Measurements from ENCODE around the gene FGFRL1. TPM values are rescaled to one million over a fixed set of nuclear protein-coding genes. Genes with fewer than 3 reads are reported as not detected.

Gene FGFRL1
- total RNA-seq, 4 donors from 2014 or later, result 11.7 to 15.9 (median 14.2) TPM

- no peaks in the 10 kb centered on the region for H3K36me3 ChIP-seq
- intact Hi-C loops (cut with DNase I; ENCODE audit: low total_unique reads), result no loop called here
- H3K27ac ChIP-seq, result no peak overlapping the region
- peaks cover 0 to 45% (median 28%) of the 10 kb centered on the region in 4 donors for H3K4me1 ChIP-seq
- peaks cover 33% of the 10 kb centered on the region for H3K27me3 ChIP-seq
- in situ Hi-C loops (cut with MboI; ENCODE audit: low pct_ligation_motif_present in 1 of 4, low pct_unique_long_range_greater_than_20kb in 1 of 4, low sequenced_read_pairs in 3 of 4), result no loop called here
- no peaks in the 10 kb centered on the region for H3K9me3 ChIP-seq
- TF ChIP-seq POLR2A (IDR thresholded peaks at IDR 0.05), result no peak
- no peak for TF ChIP-seq CTCF (IDR thresholded peaks at IDR 0.05)
- TF ChIP-seq EP300 (IDR thresholded peaks at IDR 0.05; ENCODE audit: low read depth), result no peak
- no peak for TF ChIP-seq POLR2AphosphoS5 (IDR thresholded peaks at IDR 0.05)
- no peak overlapping the region for H3K4me3 ChIP-seq
- DNase-seq, result no peak
- 43% methylated on average over 26 of the region's 36 CpGs; no CpG with 5 or more reads in 1 of the 2 donors for WGBS, 2 donors (ENCODE audit: low coverage in 1 of 2)
Measured at GRCh38 chr4:1041147-1041935, 29.9 kb downstream of the FGFRL1 start.

GRCh38 chr4:1041936-1042330 is 30.5 kb downstream of the FGFRL1 start:
- Histone ChIP-seq H3K36me3 (no peaks in the 10 kb centered on the region), H3K27ac (no peak overlapping the region), H3K4me3 (no peak overlapping the region), H3K9me3 (no peaks in the 10 kb centered on the region), H3K27me3 (peaks cover 33% of the 10 kb centered on the region), H3K4me1 (peaks cover 1 to 48% (median 30%) of the 10 kb centered on the region in 4 donors)
- in situ Hi-C loops (cut with MboI; ENCODE audit: low pct_ligation_motif_present in 1 of 4, low pct_unique_long_range_greater_than_20kb in 1 of 4, low sequenced_read_pairs in 3 of 4) (no loop called here), intact Hi-C loops (cut with DNase I; ENCODE audit: low total_unique reads) (no loop called here)
- no peak for DNase-seq
- no peak for TF ChIP-seq CTCF (IDR thresholded peaks at IDR 0.05)
- no peak for TF ChIP-seq POLR2A (IDR thresholded peaks at IDR 0.05)
- TF ChIP-seq POLR2AphosphoS5 (IDR thresholded peaks at IDR 0.05), result no peak
- no peak for TF ChIP-seq EP300 (IDR thresholded peaks at IDR 0.05; ENCODE audit: low read depth)
- 41% methylated on average over 8 of the region's 8 CpGs; no CpG with 5 or more reads in 1 of the 2 donors for WGBS, 2 donors (ENCODE audit: low coverage in 1 of 2)

- H3K27me3 ChIP-seq, result peaks cover 33% of the 10 kb centered on the region
- peaks cover 3 to 53% (median 36%) of the 10 kb centered on the region in 4 donors for H3K4me1 ChIP-seq
- in situ Hi-C loops (cut with MboI; ENCODE audit: low pct_ligation_motif_present in 1 of 4, low pct_unique_long_range_greater_than_20kb in 1 of 4, low sequenced_read_pairs in 3 of 4), result no loop called here
Measured at GRCh38 chr4:1042352-1043055, 31.1 kb downstream of the FGFRL1 start.

GRCh38 chr4:1043162-1043561 is 31.7 kb downstream of the FGFRL1 start:
- Histone ChIP-seq H3K4me1 (peaks cover 3 to 59% (median 40%) of the 10 kb centered on the region in 4 donors), H3K27ac (no peak overlapping the region), H3K9me3 (no peaks in the 10 kb centered on the region), H3K27me3 (peaks cover 33% of the 10 kb centered on the region), H3K36me3 (no peaks in the 10 kb centered on the region), H3K4me3 (no peak overlapping the region)
- in situ Hi-C loops (cut with MboI; ENCODE audit: low pct_ligation_motif_present in 1 of 4, low pct_unique_long_range_greater_than_20kb in 1 of 4, low sequenced_read_pairs in 3 of 4), result no loop called here
- intact Hi-C loops (cut with DNase I; ENCODE audit: low total_unique reads), result no loop called here
- TF ChIP-seq POLR2A (IDR thresholded peaks at IDR 0.05) (no peak), CTCF (IDR thresholded peaks at IDR 0.05) (no peak), EP300 (IDR thresholded peaks at IDR 0.05; ENCODE audit: low read depth) (no peak), POLR2AphosphoS5 (IDR thresholded peaks at IDR 0.05) (no peak)
- no peak for DNase-seq
- 58 to 69% methylated on average over 5 to 7 of the region's 7 CpGs for WGBS, 2 donors (ENCODE audit: low coverage in 1 of 2)

More at GRCh38 chr4:1042352-1043055, 31.1 kb downstream of the FGFRL1 start:
- TF ChIP-seq POLR2AphosphoS5 (IDR thresholded peaks at IDR 0.05), result no peak
- DNase-seq, result no peak
- WGBS, 2 donors (ENCODE audit: low coverage in 1 of 2), result 63 to 75% methylated on average over 4 to 17 of the region's 17 CpGs
- intact Hi-C loops (cut with DNase I; ENCODE audit: low total_unique reads), result no loop called here
- no peaks in the 10 kb centered on the region for H3K36me3 ChIP-seq
- H3K9me3 ChIP-seq, result no peaks in the 10 kb centered on the region
- no peak overlapping the region for H3K4me3 ChIP-seq
- no peak overlapping the region for H3K27ac ChIP-seq
